ENCODE results near the gene GPR137. TPM values are rescaled to one million over a fixed set of nuclear protein-coding genes. Genes with fewer than 3 reads are reported as not detected.

The GPR137 gene
- total and polyA plus RNA-seq, 9 of the 15 experiments (the other 6 are each of a cell fraction or from before 2014, with no cell fraction given), result 0.32 to 26.7 (median 10.7) TPM

DNA sequence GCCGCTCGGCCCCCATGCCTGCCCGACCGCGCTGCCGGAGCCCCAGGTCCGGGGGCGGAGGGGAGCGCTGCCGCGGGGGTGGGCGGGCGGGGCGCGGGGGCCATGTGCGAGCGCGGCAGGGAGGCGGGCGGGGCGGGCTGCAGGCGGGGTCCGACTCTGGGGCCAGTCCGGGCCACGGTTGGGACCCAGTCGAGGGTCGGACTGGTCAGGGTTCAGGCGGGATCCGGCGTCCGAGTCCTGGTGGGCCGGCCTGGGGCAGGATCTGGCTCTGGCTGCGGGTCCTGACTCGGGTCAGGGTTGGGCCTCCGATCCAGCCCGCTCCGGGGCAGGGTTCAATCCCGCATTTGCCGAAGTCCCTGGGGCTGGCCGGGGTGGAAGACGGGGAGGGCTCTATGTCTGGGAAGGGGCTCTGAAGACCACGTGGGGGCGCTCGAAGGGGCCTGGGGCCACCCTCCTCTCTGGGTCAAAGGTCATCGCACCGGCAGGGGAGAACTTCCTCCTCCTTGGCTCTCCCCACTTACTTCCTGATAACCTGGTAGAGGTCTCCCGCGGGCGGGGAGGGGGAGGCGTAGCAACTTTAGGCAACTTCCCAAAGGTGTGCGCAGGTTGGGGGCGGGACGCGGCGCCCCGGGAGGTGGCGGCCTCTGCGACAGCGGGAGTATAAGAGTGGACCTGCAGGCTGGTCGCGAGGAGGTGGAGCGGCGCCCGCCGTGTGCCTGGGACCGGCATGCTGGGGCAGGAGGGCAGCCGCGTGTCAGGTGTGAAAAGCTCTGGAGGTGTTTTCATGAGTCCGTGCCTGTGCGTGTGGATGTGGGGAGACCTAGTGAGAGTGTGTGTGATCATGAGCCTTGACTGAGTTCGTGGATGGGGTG is 20.3 kb downstream of the GPR137 start (continued):
- TF ChIP-seq ZNF76 (CRISPR knock-in tag; IDR thresholded peaks at IDR 0.05; ENCODE audit: borderline replicate concordance) (no peak), YBX1 (IDR thresholded peaks at IDR 0.05) (no peak), ETV1 (tag; conservative IDR thresholded peaks at IDR 0.05; ENCODE audit: low read depth) (0 out of 2 replicates have a peak, but pooled peaks have one; percentile 51), ARID4B (CRISPR knock-in tag; IDR thresholded peaks at IDR 0.05) (peak; percentile 73), EHMT2 (IDR thresholded peaks at IDR 0.05) (no peak), PTBP1 (IDR thresholded peaks at IDR 0.05; ENCODE audit: low read depth, low read length) (no peak), MNT (conservative IDR thresholded peaks at IDR 0.05) (peak; percentile 85 to 92), FUS (optimal IDR thresholded peaks at IDR 0.05; ENCODE audit: low read depth, low read length) (no peak), REST (IDR thresholded peaks at IDR 0.05; ENCODE audit: borderline replicate concordance) (peak; percentile 20; the same call in 1 of the 2 replicates), REST (CRISPR knock-in tag; IDR thresholded peaks at IDR 0.05; ENCODE audit: low read depth) (no peak), MAFK (IDR thresholded peaks at IDR 0.05; ENCODE audit: low read length) (no peak), SP1 (CRISPR knock-in tag; IDR thresholded peaks at IDR 0.05) (peak; percentile 75), NCOA2 (IDR thresholded peaks at IDR 0.05; ENCODE audit: partially characterized antibody in 2 of 2) (no peak)
